ENCODE data around the gene CNP. TPM values are rescaled to one million over a fixed set of nuclear protein-coding genes. Genes with fewer than 3 reads are reported as not detected.
"Not testable (repeated sequence)": the region's sequence is repeated elsewhere in the genome, so short reads cannot be mapped to it uniquely, and the experiment has no call there.

CNP gene
- total RNA-seq, 1 donor: 87.6 TPM

GRCh38 chr17:41931715-41932114 is 34.9 kb upstream of the CNP start:
- not testable (repeated sequence) for H3K36me3 ChIP-seq (ENCODE audit: insufficient read depth, low read length); H3K9me3 ChIP-seq (ENCODE audit: low read depth, low read length); DNase-seq (ENCODE audit: insufficient read length, low spot score, missing footprints); H2AFZ ChIP-seq (ENCODE audit: low read length); H3K27me3 ChIP-seq (ENCODE audit: insufficient read depth, low read length); H3K27ac ChIP-seq (ENCODE audit: low read depth, low read length); H3K4me2 ChIP-seq (ENCODE audit: insufficient read depth, low read length); H3K4me3 ChIP-seq (ENCODE audit: insufficient read depth, low read length); H3K4me1 ChIP-seq (ENCODE audit: insufficient read depth, low read length); H3K79me2 ChIP-seq (ENCODE audit: insufficient read depth, low read length); H4K20me1 ChIP-seq (ENCODE audit: insufficient read depth, low read length)

DNA sequence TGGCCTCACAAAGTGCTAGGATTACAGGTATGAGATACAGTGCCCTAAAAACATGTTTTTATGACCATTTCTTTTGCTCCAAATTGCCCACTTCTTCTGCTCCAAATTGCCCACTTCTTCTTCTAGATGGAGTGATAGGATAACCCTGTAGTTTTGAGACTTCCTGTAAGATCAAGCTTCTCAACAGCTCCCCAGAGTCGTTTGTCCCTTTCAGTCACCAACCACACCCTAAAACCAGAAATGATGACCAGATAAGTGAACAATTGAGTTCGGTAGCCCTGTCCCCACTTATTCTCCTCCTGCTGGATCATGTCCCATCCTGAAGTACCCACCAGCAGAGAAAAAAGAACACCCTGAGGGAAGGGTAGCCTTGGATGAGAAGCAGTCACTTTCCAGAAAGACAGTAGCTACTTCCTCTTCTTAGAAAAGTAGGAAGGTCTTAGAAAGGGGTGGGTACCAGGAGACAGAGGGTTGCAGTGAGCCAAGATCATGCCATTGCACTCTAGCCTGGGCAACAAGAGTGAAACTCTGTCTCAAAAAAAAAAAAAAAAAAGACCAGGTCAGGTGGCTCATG is 33.7 kb upstream of the CNP start:
- Histone ChIP-seq H3K4me1 (ENCODE audit: insufficient read depth, low read length) (peaks cover 9% of the 10 kb centered on the region), H3K4me3 (ENCODE audit: insufficient read depth, low read length) (no peak overlapping the region), H4K20me1 (ENCODE audit: insufficient read depth, low read length) (no peaks in the 10 kb centered on the region), H3K27me3 (ENCODE audit: insufficient read depth, low read length) (no peaks in the 10 kb centered on the region), H3K27ac (ENCODE audit: low read depth, low read length) (no peak overlapping the region), H3K9me3 (ENCODE audit: low read depth, low read length) (no peaks in the 10 kb centered on the region), H2AFZ (ENCODE audit: low read length) (no peak overlapping the region), H3K79me2 (ENCODE audit: insufficient read depth, low read length) (no peaks in the 10 kb centered on the region), H3K4me2 (ENCODE audit: insufficient read depth, low read length) (no peak overlapping the region), H3K36me3 (ENCODE audit: insufficient read depth, low read length) (peaks cover 7% of the 10 kb centered on the region)
- TF ChIP-seq CTCF (IDR thresholded peaks at IDR 0.05; ENCODE audit: extremely low read depth, low read depth, low read length): no peak
- no peak for DNase-seq (ENCODE audit: insufficient read length, low spot score, missing footprints)

GRCh38 chr17:41935641-41936040 is 31.0 kb upstream of the CNP start:
- no peak for TF ChIP-seq CTCF (IDR thresholded peaks at IDR 0.05; ENCODE audit: extremely low read depth, low read depth, low read length)
- Histone ChIP-seq H2AFZ (ENCODE audit: low read length) (no peak overlapping the region), H3K27me3 (ENCODE audit: insufficient read depth, low read length) (no peaks in the 10 kb centered on the region), H3K27ac (ENCODE audit: low read depth, low read length) (no peak overlapping the region), H3K79me2 (ENCODE audit: insufficient read depth, low read length) (no peaks in the 10 kb centered on the region), H3K36me3 (ENCODE audit: insufficient read depth, low read length) (peaks cover 7% of the 10 kb centered on the region), H3K4me1 (ENCODE audit: insufficient read depth, low read length) (peaks cover 5% of the 10 kb centered on the region), H3K4me2 (ENCODE audit: insufficient read depth, low read length) (no peak overlapping the region), H3K4me3 (ENCODE audit: insufficient read depth, low read length) (no peak overlapping the region), H4K20me1 (ENCODE audit: insufficient read depth, low read length) (no peaks in the 10 kb centered on the region), H3K9me3 (ENCODE audit: low read depth, low read length) (no peaks in the 10 kb centered on the region)
- DNase-seq (ENCODE audit: insufficient read length, low spot score, missing footprints): no peak

DNA sequence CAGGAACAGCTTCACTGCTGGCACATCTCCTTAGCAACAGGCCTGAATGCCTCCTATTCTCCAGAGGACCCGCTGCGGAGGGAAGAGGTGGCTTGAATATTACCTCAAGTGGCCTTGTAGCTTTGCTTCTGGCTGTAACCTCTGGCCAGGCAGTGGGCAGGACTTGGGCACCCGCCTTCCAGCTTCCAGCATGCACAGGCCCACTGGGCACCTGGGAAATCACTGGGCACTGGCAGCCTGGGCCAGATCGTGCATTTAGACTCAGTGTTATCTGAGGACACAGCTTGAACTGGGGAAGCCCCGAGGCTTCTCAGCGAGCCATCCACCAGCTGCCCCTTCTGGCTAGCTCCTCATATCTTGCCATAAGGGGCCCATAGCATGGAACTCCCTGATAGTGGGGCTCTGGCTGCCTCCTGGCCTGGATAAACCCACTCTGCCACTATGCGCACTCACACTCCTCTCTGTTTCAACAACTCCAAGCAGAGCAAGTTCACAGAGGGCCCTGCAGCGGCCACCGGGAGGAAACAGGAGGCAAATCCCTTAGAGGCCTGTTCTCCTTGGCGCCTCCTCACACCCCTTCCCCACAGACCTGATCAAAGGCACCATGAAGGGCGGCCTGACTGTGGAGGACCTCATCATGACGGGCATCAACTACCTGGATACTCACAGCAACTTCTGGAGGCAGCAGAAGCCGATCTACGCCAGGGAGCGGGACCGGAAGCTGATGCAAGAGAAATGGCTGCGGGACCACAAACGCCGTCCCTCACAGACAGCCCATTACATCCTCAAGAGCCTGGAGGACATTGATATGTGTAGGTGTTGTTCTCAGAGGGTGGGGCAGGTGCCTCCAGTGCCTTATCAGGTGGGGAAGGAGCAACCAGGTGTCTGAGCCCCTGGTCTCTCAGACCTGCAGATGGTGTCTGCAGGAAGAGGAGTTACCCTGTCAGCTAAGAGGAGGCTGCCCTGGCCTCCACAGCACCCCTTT is 28.3 kb upstream of the CNP start:
- no peak for TF ChIP-seq CTCF (IDR thresholded peaks at IDR 0.05; ENCODE audit: extremely low read depth, low read depth, low read length)
- H2AFZ ChIP-seq (ENCODE audit: low read length): no peak overlapping the region
- no peaks in the 10 kb centered on the region for H3K27me3 ChIP-seq (ENCODE audit: insufficient read depth, low read length)
- H3K79me2 ChIP-seq (ENCODE audit: insufficient read depth, low read length): no peaks in the 10 kb centered on the region
- H3K36me3 ChIP-seq (ENCODE audit: insufficient read depth, low read length): peaks cover 7% of the 10 kb centered on the region
- H3K4me2 ChIP-seq (ENCODE audit: insufficient read depth, low read length): no peak overlapping the region
- H3K4me3 ChIP-seq (ENCODE audit: insufficient read depth, low read length): no peak overlapping the region
- no peak for DNase-seq (ENCODE audit: insufficient read length, low spot score, missing footprints)
- H3K27ac ChIP-seq (ENCODE audit: low read depth, low read length): no peak overlapping the region
- H3K9me3 ChIP-seq (ENCODE audit: low read depth, low read length): no peaks in the 10 kb centered on the region
- H4K20me1 ChIP-seq (ENCODE audit: insufficient read depth, low read length): no peaks in the 10 kb centered on the region
- H3K4me1 ChIP-seq (ENCODE audit: insufficient read depth, low read length): no peaks in the 10 kb centered on the region

All from osteoblast (primary cell).